Thyroid gland (tissue), 4 donors: ENCODE results near the gene IZUMO3. TPM values are rescaled to one million over a fixed set of nuclear protein-coding genes. Genes with fewer than 3 reads are reported as not detected.

ENCODE experiments used
- DNase-seq, 2 donors: peaks; one replicate each; pipeline ENCODE4 v3.0.0-alpha.2; 2019
- H3K27ac ChIP-seq, 3 donors: fragments of 200-600 bp; sonication (generic); 1 replicate in 2 of 3; 2 replicates in 1 of 3; pipeline ENCODE4 v1.5.1; 2016 to 2019; ENCODE audit warnings: mild to moderate bottlenecking in 1 of 3, moderate library complexity in 1 of 3
- H3K27me3 ChIP-seq: fragments of 200-600 bp; sonication (generic); one replicate; pipeline ENCODE4 v1.5.1; 2019
- H3K36me3 ChIP-seq, 2 donors: fragments of 200-600 bp; sonication (generic); one replicate each; pipeline ENCODE4 v1.5.1; 2016 to 2019
- H3K4me1 ChIP-seq, 2 donors: fragments of 200-600 bp; sonication (generic); one replicate each; pipeline ENCODE4 v1.5.1; 2017 to 2019
- H3K4me3 ChIP-seq, 3 donors: fragments of 200-600 bp; sonication (generic); replicated peaks in 1 of 3; 1 replicate in 2 of 3; 2 replicates in 1 of 3; pipeline ENCODE4 v1.5.1; 2016; ENCODE audit warnings: mild to moderate bottlenecking in 1 of 3
- H3K9me3 ChIP-seq: fragments of 200-600 bp; sonication (generic); one replicate; pipeline ENCODE4 v1.5.1; 2017
- CTCF ChIP-seq, 6 experiments: fragments of 200-600 bp in 3 of 6; fragments of 450-650 bp in 3 of 6; sonication (generic) in 3 of 6; IDR thresholded peaks; one replicate each; pipeline ENCODE4 v1.5.1; 2016 to 2019; ENCODE audit warnings: antibody characterized with exemption in 6 of 6, mild to moderate bottlenecking in 2 of 6, inconsistent platforms in 1 of 6, moderate library complexity in 1 of 6
- POLR2A ChIP-seq, 2 donors: fragments of 450-650 bp; IDR thresholded peaks; one replicate each; pipeline ENCODE4 v1.6.1; 2017; ENCODE audit warnings: antibody characterized with exemption in 2 of 2, mild to moderate bottlenecking in 2 of 2, moderate library complexity in 1 of 2
- WGBS, 2 donors: methylation state at CpG; one replicate each; pipeline ENCODE4 v1.1.5; 2017; 5-methylcytosine and 5-hydroxymethylcytosine counted together
- intact Hi-C: fragments of 100-400 bp; cut with DNase I; formaldehyde crosslinking; loops from one replicate; pipeline ENCODE4 v1.15.1; 2023
- total RNA-seq, 4 donors: library from RNA; depleted of rRNA; stranded (reverse); fragments of >200 nt; gene quantifications; one replicate each; pipeline ENCODE4 v1.2.3, GENCODE V29; 2016

Gene IZUMO3
- total RNA-seq, 4 donors from 2014 or later = not detected

GRCh38 chr9:24545285-24545684 is 412 bp downstream of the IZUMO3 start:
- intact Hi-C loops = no loop called here
- H3K4me1 ChIP-seq = no peaks in the 10 kb centered on the region
- H3K27ac ChIP-seq = no peak overlapping the region
- no peaks in the 10 kb centered on the region for H3K9me3 ChIP-seq
- WGBS, 2 donors = 50 to 54% methylated on average over 7 of the region's 7 CpGs
- DNase-seq = no peak
- H3K4me3 ChIP-seq = no peak overlapping the region
- no peaks in the 10 kb centered on the region for H3K27me3 ChIP-seq
- no peaks in the 10 kb centered on the region for H3K36me3 ChIP-seq
- TF ChIP-seq POLR2A (IDR thresholded peaks at IDR 0.05) (no peak), CTCF (IDR thresholded peaks at IDR 0.05) (no peak)

GRCh38 chr9:24518545-24518944 is 27.2 kb downstream of the IZUMO3 start:
- Histone ChIP-seq H3K27ac (no peak overlapping the region), H3K4me1 (no peaks in the 10 kb centered on the region), H3K36me3 (no peaks in the 10 kb centered on the region), H3K9me3 (no peaks in the 10 kb centered on the region), H3K27me3 (no peaks in the 10 kb centered on the region), H3K4me3 (no peak overlapping the region)
- DNase-seq = no peak
- intact Hi-C loops = no loop called here
- WGBS, 2 donors = 83% methylated on average over 2 of the region's 2 CpGs
- TF ChIP-seq POLR2A (IDR thresholded peaks at IDR 0.05) = no peak
- no peak for TF ChIP-seq CTCF (IDR thresholded peaks at IDR 0.05)

GRCh38 chr9:24516463-24516862 is 29.2 kb downstream of the IZUMO3 start:
- no peaks in the 10 kb centered on the region for H3K27me3 ChIP-seq
- intact Hi-C loops = no loop called here
- no peaks in the 10 kb centered on the region for H3K36me3 ChIP-seq
- 86 to 87% methylated on average over 3 of the region's 3 CpGs for WGBS, 2 donors
- no peak for DNase-seq
- no peaks in the 10 kb centered on the region for H3K9me3 ChIP-seq
- no peak overlapping the region for H3K27ac ChIP-seq
- TF ChIP-seq POLR2A (IDR thresholded peaks at IDR 0.05) = no peak
- no peak for TF ChIP-seq CTCF (IDR thresholded peaks at IDR 0.05)
- no peaks in the 10 kb centered on the region for H3K4me1 ChIP-seq
- no peak overlapping the region for H3K4me3 ChIP-seq

GRCh38 chr9:24509850-24510249 is 35.8 kb downstream of the IZUMO3 start:
- H3K9me3 ChIP-seq = no peaks in the 10 kb centered on the region
- 81 to 94% methylated on average over 1 to 3 of the region's 3 CpGs for WGBS, 2 donors
- H3K4me3 ChIP-seq = no peak overlapping the region
- no peak for DNase-seq
- no peaks in the 10 kb centered on the region for H3K27me3 ChIP-seq
- H3K4me1 ChIP-seq = no peaks in the 10 kb centered on the region
- TF ChIP-seq CTCF (IDR thresholded peaks at IDR 0.05) (no peak), POLR2A (IDR thresholded peaks at IDR 0.05) (no peak)
- intact Hi-C loops = no loop called here
- no peaks in the 10 kb centered on the region for H3K36me3 ChIP-seq
- H3K27ac ChIP-seq = no peak overlapping the region

- 76 to 89% methylated on average over 3 of the region's 3 CpGs for WGBS, 2 donors
- intact Hi-C loops = no loop called here
- no peaks in the 10 kb centered on the region for H3K4me1 ChIP-seq
- H3K9me3 ChIP-seq = no peaks in the 10 kb centered on the region
- H3K36me3 ChIP-seq = no peaks in the 10 kb centered on the region
- no peak overlapping the region for H3K4me3 ChIP-seq
- no peak for TF ChIP-seq POLR2A (IDR thresholded peaks at IDR 0.05)
- no peak overlapping the region for H3K27ac ChIP-seq
- no peaks in the 10 kb centered on the region for H3K27me3 ChIP-seq
- no peak for DNase-seq
These were observed 41.2 kb downstream of the IZUMO3 start for GRCh38 chr9:24504521-24504920.
